H7 (cell line): Measurements from ENCODE around the gene RHBDL2. TPM values are rescaled to one million over a fixed set of nuclear protein-coding genes. Genes with fewer than 3 reads are reported as not detected.
"Not testable (repeated sequence)": the region's sequence is repeated elsewhere in the genome, so short reads cannot be mapped to it uniquely, and the experiment has no call there.

Experiments used
- DNase-seq: peaks from one replicate; pipeline ENCODE4 v3.0.0; 2012
- H3K27me3 ChIP-seq: 2 replicates; pipeline ENCODE4 v1.6.0; 2011; ENCODE audit warnings: mild to moderate bottlenecking, low read length; ENCODE audit not compliant: control insufficient read depth, insufficient read depth
- H3K36me3 ChIP-seq: replicated peaks from 2 replicates; pipeline ENCODE4 v1.5.1; 2011; ENCODE audit warnings: low read length; ENCODE audit not compliant: control insufficient read depth, insufficient read depth
- H3K4me3 ChIP-seq: 2 replicates; pipeline ENCODE4 v1.5.1; 2011; ENCODE audit warnings: low read depth, mild to moderate bottlenecking, control low read depth, low read length, moderate library complexity; ENCODE audit not compliant: insufficient read depth
- total RNA-seq: library from RNA; depleted of rRNA; stranded (reverse); fragments of >200 nt; shearing (Covaris generic); gene quantifications from 2 replicates; pipeline ENCODE4 v1.2.3, GENCODE V29; 2014; rRNA removed

Gene RHBDL2
- total RNA-seq, 1 experiment from 2014 or later: 0.03 TPM

GRCh38 chr1:38840281-38840680 is 101.3 kb downstream of the RHBDL2 start:
- Histone ChIP-seq H3K27me3 (no peaks in the 10 kb centered on the region), H3K36me3 (peaks cover 3% of the 10 kb centered on the region), H3K4me3 (no peak overlapping the region)
- no peak for DNase-seq

DNA sequence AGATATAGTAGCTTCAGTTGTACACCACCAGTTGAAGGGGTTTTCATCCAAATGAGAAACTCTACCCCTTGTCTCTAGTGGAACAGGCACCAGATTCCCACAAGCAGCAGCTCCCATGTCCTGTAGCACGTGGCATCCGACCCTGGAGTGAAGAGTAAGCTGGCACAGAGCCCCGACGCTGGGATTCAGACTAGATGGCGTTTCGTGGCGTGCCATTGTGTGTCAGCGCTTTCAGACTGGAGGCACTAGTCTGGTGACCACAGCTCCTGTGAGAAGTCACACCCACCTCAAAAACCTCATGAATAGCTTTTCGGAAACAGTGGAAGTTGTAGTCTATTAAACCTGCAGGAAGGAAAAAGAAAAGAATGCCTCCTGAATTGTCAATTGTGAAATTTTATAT is 102.3 kb downstream of the RHBDL2 start:
- Histone ChIP-seq H3K36me3 (peaks cover 3% of the 10 kb centered on the region), H3K27me3 (no peaks in the 10 kb centered on the region), H3K4me3 (no peak overlapping the region)
- DNase-seq: no peak

DNA sequence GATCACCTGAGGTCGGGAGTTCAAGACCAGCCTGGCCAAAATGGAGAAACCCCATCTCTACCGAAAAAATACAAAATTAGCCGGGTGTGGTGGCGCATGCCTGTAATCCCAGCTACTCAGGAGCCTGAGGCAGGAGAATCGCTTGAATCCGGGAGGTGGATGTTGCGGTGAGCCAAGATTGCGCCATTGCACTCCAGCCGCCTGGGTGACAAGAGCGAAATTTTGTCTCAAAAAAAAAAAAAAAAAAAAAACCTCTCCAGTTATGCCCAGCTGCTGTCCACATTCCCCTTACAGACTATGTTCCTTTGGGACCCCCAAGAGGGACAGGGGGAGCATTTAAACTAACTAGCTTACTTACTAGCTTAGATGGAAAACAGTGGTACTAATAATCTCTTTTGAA is 105.3 kb downstream of the RHBDL2 start:
- H3K4me3 ChIP-seq, H3K27me3 ChIP-seq, DNase-seq, H3K36me3 ChIP-seq: not testable (repeated sequence)

Other genes with a start within 250 kb of the RHBDL2 start
- gene RRAGC, start 82.1 kb downstream of the RHBDL2 start, total RNA-seq: 11.2 and 12.3 TPM in 2 replicates
- gene MYCBP, start 68.5 kb downstream of the RHBDL2 start, total RNA-seq: 43.1 and 55.5 TPM in 2 replicates
- not detected in 2 replicates for gene GJA9, start 60.2 kb downstream of the RHBDL2 start, total RNA-seq
- 268 and 318 TPM in 2 replicates for gene AKIRIN1, start 49.4 kb upstream of the RHBDL2 start, total RNA-seq
- 677 and 731 TPM in 2 replicates for gene NDUFS5, start 84.5 kb upstream of the RHBDL2 start, total RNA-seq